Suprapubic skin (tissue), 4 donors: ENCODE measurements around the gene MINDY3. TPM values are rescaled to one million over a fixed set of nuclear protein-coding genes. Genes with fewer than 3 reads are reported as not detected.
"Not testable (repeated sequence)": the region's sequence is repeated elsewhere in the genome, so short reads cannot be mapped to it uniquely, and the experiment has no call there.

ENCODE experiments used
- DNase-seq, 2 donors: peaks; one replicate each; pipeline ENCODE4 v3.0.0-alpha.2; 2019; ENCODE audit warnings: low spot score in 2 of 2
- H3K27ac ChIP-seq: fragments of 200-600 bp; sonication (generic); one replicate; pipeline ENCODE4 v1.5.1; 2019
- H3K27me3 ChIP-seq: fragments of 200-600 bp; sonication (generic); one replicate; pipeline ENCODE4 v1.5.1; 2019
- H3K36me3 ChIP-seq: fragments of 200-600 bp; sonication (generic); one replicate; pipeline ENCODE4 v1.5.1; 2019
- H3K4me1 ChIP-seq: fragments of 200-600 bp; sonication (generic); one replicate; pipeline ENCODE4 v1.5.1; 2019
- H3K4me3 ChIP-seq: fragments of 200-600 bp; sonication (generic); one replicate; pipeline ENCODE4 v1.5.1; 2019; ENCODE audit warnings: mild to moderate bottlenecking
- H3K9me3 ChIP-seq: fragments of 200-600 bp; sonication (generic); one replicate; pipeline ENCODE4 v1.5.1; 2019
- EP300 ChIP-seq: sonication (generic); formaldehyde crosslinking; IDR thresholded peaks from one replicate; pipeline ENCODE4 v1.6.1; 2017; ENCODE audit warnings: antibody characterized with exemption
- POLR2A ChIP-seq, 2 donors: fragments of 450-650 bp; IDR thresholded peaks; one replicate each; pipeline ENCODE4 v1.6.1; 2017; ENCODE audit warnings: antibody characterized with exemption in 2 of 2, mild to moderate bottlenecking in 2 of 2, moderate library complexity in 2 of 2
- POLR2AphosphoS5 ChIP-seq, 3 donors: sonication (generic); formaldehyde crosslinking; IDR thresholded peaks; one replicate each; pipeline ENCODE4 v1.6.1; 2017; ENCODE audit warnings: antibody characterized with exemption in 3 of 3
- WGBS: methylation state at CpG from one replicate; pipeline ENCODE4 v1.1.5; 2018; 5-methylcytosine and 5-hydroxymethylcytosine counted together
- total RNA-seq, 4 donors: library from RNA; depleted of rRNA; stranded (reverse); fragments of >200 nt; gene quantifications; one replicate each; pipeline ENCODE4 v1.1.0, GENCODE V29; 2016
- TF ChIP-seq, protein P1 (sequence below), 2 donors: fragments of 200-600 bp in 1 of 2; fragments of 450-650 bp in 1 of 2; sonication (generic) in 1 of 2; IDR thresholded peaks; one replicate each; pipeline ENCODE4 v1.5.1; 2016 to 2019; ENCODE audit warnings: antibody characterized with exemption in 2 of 2, mild to moderate bottlenecking in 1 of 2, moderate library complexity in 1 of 2

The MINDY3 gene
- total RNA-seq, 4 donors from 2014 or later = 18.9 to 37.8 (median 24.9) TPM

DNA sequence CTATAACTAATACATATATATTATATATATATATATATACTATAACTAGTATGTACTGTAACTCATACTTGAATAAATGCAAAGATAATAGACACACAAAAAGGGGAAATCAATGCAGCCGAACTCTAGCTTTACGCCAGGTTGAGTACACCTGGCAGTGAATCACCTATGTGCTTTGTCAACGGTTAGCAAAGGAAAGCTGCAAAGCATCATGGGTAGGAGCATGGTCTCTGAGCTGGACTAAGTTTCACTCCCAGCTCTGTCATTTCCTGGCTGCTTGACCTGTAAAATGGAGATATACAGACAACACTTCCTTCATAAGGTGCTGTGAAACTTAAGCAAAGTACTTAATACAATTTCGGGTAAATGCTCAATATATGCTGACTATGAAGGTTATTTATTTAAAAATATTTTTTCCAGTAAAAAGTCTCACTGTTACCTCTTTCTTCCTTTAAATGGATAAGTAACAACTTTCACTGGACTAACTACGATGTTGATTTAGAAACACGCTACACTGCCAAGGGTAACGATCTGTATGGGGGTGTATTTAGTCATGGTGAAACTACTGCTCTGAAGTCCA is 78.8 kb downstream of the MINDY3 start:
- H3K36me3 ChIP-seq = peaks cover 48% of the 10 kb centered on the region
- no peak for DNase-seq
- WGBS = 94% methylated on average over 7 of the region's 7 CpGs

DNA sequence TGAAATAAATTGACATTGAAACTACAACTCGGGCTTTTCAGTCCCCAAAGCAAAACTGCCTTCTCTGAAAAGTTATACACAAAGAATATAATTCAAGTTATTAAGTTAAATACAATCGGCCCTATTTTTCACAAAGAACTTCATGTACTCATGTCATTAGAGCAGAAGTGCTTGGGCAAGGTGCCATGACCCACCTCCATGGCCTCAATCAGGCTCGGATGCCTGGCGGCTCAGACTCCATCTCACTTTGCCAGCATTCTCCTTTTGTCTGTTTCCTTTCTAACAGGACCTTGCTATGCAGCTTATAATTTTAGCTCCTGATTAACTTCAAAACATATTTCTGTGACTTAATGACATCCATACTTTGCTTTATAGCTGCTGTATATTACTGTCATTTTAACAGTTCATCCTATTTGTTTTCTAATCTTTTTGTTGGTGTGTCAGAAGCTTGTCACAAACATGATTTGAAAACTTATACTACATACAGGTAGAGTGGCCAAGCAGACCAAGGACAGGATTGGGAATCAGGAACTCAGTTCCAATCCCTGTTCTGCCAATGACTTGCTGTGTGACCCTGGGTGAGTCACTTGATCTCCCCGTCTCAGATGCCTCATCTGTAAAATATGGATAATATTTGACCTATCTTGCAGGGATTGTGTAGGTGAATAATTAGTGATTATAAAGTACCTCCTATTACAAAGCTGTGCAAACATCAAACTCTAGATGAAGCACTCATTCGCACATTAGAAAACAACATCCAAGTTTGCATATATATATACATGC is 79.8 kb downstream of the MINDY3 start:
- Histone ChIP-seq H3K27me3 (no peaks in the 10 kb centered on the region), H3K27ac (no peak overlapping the region), H3K9me3 (no peaks in the 10 kb centered on the region), H3K36me3 (peaks cover 42% of the 10 kb centered on the region), H3K4me1 (no peaks in the 10 kb centered on the region), H3K4me3 (no peak overlapping the region)
- TF ChIP-seq EP300 (no peak), POLR2AphosphoS5 (IDR thresholded peaks at IDR 0.05) (no peak), POLR2A (IDR thresholded peaks at IDR 0.05) (no peak)
- no peak for DNase-seq
- 70% methylated on average over 6 of the region's 6 CpGs for WGBS

More for the DNA sequence above, 78.8 kb downstream of the MINDY3 start:
- Histone ChIP-seq H3K4me3 (no peak overlapping the region), H3K27me3 (no peaks in the 10 kb centered on the region), H3K27ac (no peak overlapping the region), H3K9me3 (no peaks in the 10 kb centered on the region), H3K4me1 (no peaks in the 10 kb centered on the region)
- TF ChIP-seq EP300 (no peak), POLR2A (IDR thresholded peaks at IDR 0.05) (no peak), POLR2AphosphoS5 (IDR thresholded peaks at IDR 0.05) (no peak)
- TF ChIP-seq, protein P1, sequence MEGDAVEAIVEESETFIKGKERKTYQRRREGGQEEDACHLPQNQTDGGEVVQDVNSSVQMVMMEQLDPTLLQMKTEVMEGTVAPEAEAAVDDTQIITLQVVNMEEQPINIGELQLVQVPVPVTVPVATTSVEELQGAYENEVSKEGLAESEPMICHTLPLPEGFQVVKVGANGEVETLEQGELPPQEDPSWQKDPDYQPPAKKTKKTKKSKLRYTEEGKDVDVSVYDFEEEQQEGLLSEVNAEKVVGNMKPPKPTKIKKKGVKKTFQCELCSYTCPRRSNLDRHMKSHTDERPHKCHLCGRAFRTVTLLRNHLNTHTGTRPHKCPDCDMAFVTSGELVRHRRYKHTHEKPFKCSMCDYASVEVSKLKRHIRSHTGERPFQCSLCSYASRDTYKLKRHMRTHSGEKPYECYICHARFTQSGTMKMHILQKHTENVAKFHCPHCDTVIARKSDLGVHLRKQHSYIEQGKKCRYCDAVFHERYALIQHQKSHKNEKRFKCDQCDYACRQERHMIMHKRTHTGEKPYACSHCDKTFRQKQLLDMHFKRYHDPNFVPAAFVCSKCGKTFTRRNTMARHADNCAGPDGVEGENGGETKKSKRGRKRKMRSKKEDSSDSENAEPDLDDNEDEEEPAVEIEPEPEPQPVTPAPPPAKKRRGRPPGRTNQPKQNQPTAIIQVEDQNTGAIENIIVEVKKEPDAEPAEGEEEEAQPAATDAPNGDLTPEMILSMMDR (IDR thresholded peaks at IDR 0.05) = no peak

DNA sequence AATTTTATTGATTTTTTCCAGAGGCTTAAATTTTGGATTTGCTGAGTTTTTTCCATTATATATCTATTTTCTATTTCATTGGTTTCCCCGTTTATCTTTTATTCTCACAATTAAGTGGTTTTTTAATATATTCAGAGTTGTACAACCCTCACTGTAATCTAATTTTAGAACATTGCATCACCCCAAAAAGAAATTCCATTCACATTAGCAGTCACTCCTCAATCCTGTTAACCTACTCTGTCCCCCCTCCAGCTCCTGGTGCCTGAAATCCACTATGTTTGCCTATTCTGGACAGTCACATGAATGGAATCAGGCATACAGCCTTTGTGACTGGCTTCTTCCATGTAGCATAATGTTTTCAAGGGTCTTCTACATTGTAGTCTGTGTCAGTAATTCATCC is 84.8 kb downstream of the MINDY3 start:
- H3K4me3 ChIP-seq = no peak overlapping the region
- peaks cover 18% of the 10 kb centered on the region for H3K36me3 ChIP-seq
- no peak for DNase-seq
- TF ChIP-seq, protein P1 (IDR thresholded peaks at IDR 0.05) = no peak
- TF ChIP-seq POLR2AphosphoS5 (IDR thresholded peaks at IDR 0.05) (no peak), POLR2A (IDR thresholded peaks at IDR 0.05) (no peak)
- no peaks in the 10 kb centered on the region for H3K9me3 ChIP-seq
- no peak overlapping the region for H3K27ac ChIP-seq
- no peaks in the 10 kb centered on the region for H3K27me3 ChIP-seq
- 78% methylated on average over 1 of the region's 1 CpG for WGBS
- no peaks in the 10 kb centered on the region for H3K4me1 ChIP-seq

DNA sequence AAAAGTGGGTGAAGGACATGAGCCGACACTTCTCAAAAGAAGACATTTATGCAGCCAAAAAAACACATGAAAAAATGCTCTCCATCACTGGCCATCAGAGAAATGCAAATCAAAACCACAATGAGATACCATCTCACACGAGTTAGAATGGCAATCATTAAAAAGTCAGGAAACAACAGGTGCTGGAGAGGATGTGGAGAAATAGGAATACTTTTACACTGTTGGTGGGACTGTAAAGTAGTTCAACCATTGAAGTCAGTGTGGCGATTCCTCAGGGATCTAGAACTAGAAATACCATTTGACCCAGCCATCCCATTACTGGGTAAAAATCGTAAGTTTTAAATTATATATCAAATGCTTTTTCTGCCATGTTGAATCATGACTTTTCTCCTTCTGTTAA is 85.8 kb downstream of the MINDY3 start:
- WGBS = 88% methylated on average over 4 of the region's 4 CpGs
- DNase-seq, H3K27ac ChIP-seq, H3K4me1 ChIP-seq, H3K27me3 ChIP-seq, H3K4me3 ChIP-seq, H3K9me3 ChIP-seq: not testable (repeated sequence)
- H3K36me3 ChIP-seq = peaks cover 16% of the 10 kb centered on the region

DNA sequence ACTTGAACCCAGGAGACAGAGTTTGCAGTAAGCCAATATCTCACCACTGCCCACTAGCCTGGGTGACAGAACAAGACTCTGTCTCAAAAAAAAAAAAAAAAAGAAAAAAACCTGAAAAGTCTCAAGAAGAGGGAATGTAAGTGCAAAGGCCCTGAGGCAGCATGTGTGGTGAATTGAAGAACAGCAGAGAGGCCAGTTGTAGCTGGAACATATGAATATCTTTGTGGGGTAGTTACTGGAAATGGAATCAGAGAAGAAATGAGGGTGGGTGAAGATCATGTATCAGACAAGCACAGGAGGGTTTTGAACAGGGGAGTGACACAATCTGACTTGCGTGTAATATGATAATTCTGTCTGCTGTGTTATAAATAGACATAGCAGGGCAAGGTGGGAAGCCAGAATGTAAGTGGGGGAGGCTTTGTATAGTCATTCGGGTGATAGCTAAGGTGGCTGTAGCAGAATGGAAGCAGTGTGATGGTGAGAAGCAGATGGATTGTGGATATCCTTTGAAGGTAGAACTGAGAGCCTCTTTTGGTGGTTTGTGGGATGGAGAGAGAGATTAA is 95.3 kb downstream of the MINDY3 start:
- WGBS = 87% methylated on average over 2 of the region's 2 CpGs

DNA sequence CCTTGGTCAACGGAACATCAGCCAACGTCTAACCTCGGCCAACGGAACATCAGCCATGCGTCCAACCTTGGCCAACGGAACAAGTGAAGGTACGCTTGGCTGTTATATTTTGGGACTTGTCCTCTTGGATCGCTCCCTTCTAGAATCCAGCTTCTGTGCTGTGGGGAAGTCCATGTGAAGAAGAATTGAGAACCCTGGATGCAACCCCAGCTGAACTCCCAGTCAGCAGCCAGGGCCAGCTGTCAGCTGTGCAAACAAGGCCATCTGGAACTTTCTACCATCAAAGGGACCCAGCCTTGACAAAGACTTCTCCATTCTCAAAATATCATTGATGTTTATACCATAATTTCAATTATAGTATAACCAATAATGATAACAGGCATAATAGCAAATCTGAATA is 97.3 kb downstream of the MINDY3 start:
- 90% methylated on average over 8 of the region's 8 CpGs for WGBS
- H3K36me3 ChIP-seq = no peaks in the 10 kb centered on the region
- no peaks in the 10 kb centered on the region for H3K4me1 ChIP-seq
- no peak overlapping the region for H3K27ac ChIP-seq
- no peaks in the 10 kb centered on the region for H3K27me3 ChIP-seq
- no peaks in the 10 kb centered on the region for H3K9me3 ChIP-seq
- no peak overlapping the region for H3K4me3 ChIP-seq
- TF ChIP-seq, protein P1 (IDR thresholded peaks at IDR 0.05) = no peak
- TF ChIP-seq POLR2AphosphoS5 (IDR thresholded peaks at IDR 0.05) (no peak), EP300 (no peak), POLR2A (IDR thresholded peaks at IDR 0.05) (no peak)
- no peak for DNase-seq

More for the DNA sequence above, 95.3 kb downstream of the MINDY3 start:
- no peak overlapping the region for H3K27ac ChIP-seq
- TF ChIP-seq, protein P1 (IDR thresholded peaks at IDR 0.05) = no peak
- TF ChIP-seq EP300 = no peak
- no peak for TF ChIP-seq POLR2A (IDR thresholded peaks at IDR 0.05)
- TF ChIP-seq POLR2AphosphoS5 (IDR thresholded peaks at IDR 0.05) = no peak
- H3K36me3 ChIP-seq = no peaks in the 10 kb centered on the region
- no peaks in the 10 kb centered on the region for H3K4me1 ChIP-seq
- no peaks in the 10 kb centered on the region for H3K27me3 ChIP-seq
- no peak overlapping the region for H3K4me3 ChIP-seq
- no peaks in the 10 kb centered on the region for H3K9me3 ChIP-seq
- no peak for DNase-seq

DNA sequence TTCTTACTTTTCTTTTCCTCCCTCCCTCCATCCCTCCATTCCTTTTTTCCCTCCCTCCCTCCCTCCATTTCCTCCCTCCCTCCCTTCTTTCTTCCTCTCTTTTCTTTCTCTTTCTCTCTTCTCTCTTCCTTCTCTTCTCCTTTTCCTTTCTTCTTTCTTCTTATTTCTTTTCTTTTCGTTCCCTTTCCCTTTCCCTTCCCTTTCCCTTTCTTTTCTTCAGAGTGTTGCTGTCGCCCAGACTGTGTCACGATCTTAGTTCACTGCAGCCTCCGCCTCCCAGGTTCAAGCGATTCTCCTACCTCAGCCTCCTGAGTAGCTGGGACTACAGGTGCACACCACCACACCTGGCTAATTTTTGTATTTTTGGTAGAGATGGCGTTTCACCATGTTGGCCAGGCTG is 98.1 kb downstream of the MINDY3 start:
- not testable (repeated sequence) for H3K4me3 ChIP-seq, H3K27me3 ChIP-seq, H3K4me1 ChIP-seq, H3K27ac ChIP-seq, H3K36me3 ChIP-seq, DNase-seq, H3K9me3 ChIP-seq
- 96% methylated on average over 6 of the region's 6 CpGs for WGBS

DNA sequence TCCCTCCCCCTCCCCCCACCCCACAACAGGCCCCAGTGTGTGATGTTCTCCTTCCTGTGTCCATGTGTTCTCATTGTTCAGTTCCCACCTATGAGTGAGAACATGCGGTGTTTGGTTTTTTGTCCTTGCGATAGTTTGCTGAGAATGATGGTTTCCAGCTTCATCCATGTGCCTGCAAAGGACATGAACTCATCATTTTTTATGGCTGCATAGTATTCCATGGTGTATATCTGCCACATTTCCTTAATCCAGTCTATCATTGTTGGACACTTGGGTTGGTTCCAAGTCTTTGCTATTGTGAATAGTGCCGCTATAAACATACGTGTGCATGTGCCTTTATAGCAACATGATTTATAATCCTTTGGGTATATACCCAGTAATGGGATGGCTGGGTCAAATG is 99.1 kb downstream of the MINDY3 start:
- H3K36me3 ChIP-seq, H3K4me1 ChIP-seq, H3K4me3 ChIP-seq, H3K9me3 ChIP-seq, H3K27ac ChIP-seq, DNase-seq, H3K27me3 ChIP-seq: not testable (repeated sequence)
- WGBS = 96% methylated on average over 4 of the region's 4 CpGs
